NB4 (cell line): Measurements from ENCODE around the gene SHF.
"Not testable (repeated sequence)": the region's sequence is repeated elsewhere in the genome, so short reads cannot be mapped to it uniquely, and the experiment has no call there.

Experiments
- DNase-seq: peaks from one replicate; pipeline ENCODE4 v3.0.0; 2010; ENCODE audit warnings: low read depth
- H3K4me3 ChIP-seq: one replicate; pipeline ENCODE4 v1.5.1; 2011; ENCODE audit warnings: mild to moderate bottlenecking, low read depth, low read length, moderate library complexity
- MYC ChIP-seq: IDR thresholded peaks from 2 replicates; pipeline ENCODE4 v1.6.1; 2011; ENCODE audit warnings: low read depth, low read length
- POLR2A ChIP-seq: IDR thresholded peaks from 2 replicates; pipeline ENCODE4 v1.6.1; 2011; ENCODE audit warnings: mild to moderate bottlenecking; ENCODE audit not compliant: insufficient read length; ENCODE audit errors: extremely low read depth
- TF ChIP-seq, protein P1 (sequence below): IDR thresholded peaks from one replicate; pipeline ENCODE4 v1.5.1; 2012; ENCODE audit warnings: low read depth, low read length
- TF ChIP-seq, protein P2 (sequence below): IDR thresholded peaks from 2 replicates; pipeline ENCODE4 v1.6.1; 2011; ENCODE audit warnings: low read depth, low read length

Gene SHF, protein sequence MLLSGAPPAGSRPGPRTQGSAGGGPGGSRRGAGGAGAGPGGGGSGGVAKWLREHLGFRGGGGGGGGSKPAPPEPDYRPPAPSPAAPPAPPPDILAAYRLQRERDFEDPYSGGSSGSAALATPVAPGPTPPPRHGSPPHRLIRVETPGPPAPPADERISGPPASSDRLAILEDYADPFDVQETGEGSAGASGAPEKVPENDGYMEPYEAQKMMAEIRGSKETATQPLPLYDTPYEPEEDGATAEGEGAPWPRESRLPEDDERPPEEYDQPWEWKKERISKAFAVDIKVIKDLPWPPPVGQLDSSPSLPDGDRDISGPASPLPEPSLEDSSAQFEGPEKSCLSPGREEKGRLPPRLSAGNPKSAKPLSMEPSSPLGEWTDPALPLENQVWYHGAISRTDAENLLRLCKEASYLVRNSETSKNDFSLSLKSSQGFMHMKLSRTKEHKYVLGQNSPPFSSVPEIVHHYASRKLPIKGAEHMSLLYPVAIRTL

DNA sequence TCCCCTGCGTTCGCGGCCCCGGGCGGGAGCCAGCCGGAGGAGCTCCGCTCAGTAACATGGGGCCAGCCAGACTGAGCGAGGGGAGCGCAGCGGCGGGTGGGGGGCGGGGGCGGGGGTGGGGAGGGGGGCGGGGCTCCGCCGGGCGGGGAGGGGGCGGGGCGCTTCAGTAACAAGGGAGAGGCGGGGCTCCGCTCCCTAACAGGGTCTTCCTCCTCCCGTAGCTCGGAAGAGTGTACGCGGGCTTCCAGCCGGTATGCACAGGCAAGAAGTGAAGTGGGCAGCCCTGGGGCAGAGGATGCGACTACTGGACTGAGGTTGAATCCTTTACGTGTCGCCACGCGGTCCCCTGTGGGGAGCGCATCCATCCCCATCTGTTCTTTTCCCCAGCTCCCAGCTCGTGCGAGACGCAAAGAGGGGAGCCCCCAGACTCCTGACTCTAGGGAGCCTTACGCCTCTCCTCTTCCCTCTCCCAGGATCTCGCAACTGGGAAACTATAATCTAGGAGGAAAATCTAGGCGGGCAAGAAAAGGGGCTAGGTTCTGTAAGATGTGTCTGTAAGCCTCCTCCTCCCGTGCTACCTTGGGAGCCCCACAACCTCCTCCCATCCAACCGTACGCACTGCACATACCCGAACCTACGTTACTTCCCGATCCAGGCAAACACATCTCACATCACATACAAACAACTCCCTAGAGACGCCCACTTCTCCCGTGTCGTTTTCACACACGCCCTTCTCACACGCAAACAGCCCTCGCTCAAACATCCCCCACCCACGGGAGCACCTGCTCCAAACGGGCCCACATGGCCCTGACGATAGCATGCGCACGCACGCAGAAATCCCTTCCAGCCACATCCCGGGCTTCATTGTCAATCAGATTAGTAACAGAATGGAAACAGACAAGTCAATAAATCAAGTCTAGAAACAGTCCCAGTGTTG is at the start of gene SHF:
Gene SHF, minus strand, starts transcription at position 73 of the 937 bp plus-strand sequence. Its CDS starts 15 bp downstream, at position 58.
- DNase-seq = peak; percentile 49
- peak within 1 kb of the TSS; percentile 32 for H3K4me3 ChIP-seq
- TF ChIP-seq, protein P1, sequence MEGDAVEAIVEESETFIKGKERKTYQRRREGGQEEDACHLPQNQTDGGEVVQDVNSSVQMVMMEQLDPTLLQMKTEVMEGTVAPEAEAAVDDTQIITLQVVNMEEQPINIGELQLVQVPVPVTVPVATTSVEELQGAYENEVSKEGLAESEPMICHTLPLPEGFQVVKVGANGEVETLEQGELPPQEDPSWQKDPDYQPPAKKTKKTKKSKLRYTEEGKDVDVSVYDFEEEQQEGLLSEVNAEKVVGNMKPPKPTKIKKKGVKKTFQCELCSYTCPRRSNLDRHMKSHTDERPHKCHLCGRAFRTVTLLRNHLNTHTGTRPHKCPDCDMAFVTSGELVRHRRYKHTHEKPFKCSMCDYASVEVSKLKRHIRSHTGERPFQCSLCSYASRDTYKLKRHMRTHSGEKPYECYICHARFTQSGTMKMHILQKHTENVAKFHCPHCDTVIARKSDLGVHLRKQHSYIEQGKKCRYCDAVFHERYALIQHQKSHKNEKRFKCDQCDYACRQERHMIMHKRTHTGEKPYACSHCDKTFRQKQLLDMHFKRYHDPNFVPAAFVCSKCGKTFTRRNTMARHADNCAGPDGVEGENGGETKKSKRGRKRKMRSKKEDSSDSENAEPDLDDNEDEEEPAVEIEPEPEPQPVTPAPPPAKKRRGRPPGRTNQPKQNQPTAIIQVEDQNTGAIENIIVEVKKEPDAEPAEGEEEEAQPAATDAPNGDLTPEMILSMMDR = no peak
- TF ChIP-seq, protein P2, sequence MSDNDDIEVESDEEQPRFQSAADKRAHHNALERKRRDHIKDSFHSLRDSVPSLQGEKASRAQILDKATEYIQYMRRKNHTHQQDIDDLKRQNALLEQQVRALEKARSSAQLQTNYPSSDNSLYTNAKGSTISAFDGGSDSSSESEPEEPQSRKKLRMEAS = no peak
- TF ChIP-seq MYC (no peak), POLR2A (no peak)

DNA sequence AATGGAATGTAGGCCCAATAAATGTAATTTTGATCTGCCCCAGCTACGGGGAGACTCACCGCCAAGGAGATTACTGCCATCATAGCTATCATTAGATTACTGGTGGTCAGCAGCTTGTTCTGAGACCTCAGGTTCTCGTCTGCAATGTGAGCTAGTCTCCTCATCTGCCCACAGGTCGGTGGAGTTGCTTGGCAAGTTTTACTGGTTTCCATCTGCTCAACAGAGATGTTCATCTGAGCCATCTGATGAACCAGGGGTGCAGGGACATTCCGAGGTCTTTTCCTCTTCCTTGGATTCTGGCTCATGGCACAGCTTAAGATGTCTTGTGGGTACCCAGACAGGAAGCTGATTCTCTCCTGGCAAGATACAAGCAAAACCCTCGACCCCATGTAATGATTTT is 49.0 kb upstream of the SHF start:
- H3K4me3 ChIP-seq, DNase-seq: not testable (repeated sequence)

DNA sequence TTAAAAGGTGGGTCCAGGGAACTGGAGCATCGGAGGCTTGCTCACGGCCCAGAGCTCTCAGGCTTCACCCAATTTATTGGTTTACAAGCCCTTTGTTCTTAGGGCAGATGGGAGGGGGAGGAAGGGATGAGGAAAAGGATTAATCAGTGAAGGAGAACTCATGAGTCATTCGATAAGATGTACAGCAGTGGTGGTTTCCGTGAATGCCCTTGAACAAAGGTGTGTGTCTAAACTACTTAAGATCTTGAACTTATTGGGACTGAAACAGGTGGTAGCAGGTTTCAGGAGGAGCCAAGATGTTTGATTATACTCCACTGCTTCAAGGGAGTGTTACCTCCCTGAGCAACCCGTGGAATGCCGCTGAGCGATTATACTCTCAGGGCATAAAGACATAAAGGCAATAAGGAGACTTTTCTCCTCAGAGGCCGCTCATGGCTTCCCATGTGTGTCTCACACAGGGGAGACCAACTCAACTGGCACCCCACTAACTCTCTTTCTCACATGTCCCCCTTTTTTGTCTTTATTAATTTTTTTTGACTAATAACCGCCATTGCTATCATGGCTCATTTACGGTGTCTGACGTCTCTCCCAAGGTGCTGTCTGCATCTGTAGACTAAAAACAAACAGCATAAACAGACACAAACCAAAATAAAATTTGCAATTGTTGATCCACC is 46.9 kb upstream of the SHF start:
- TF ChIP-seq MYC (no peak), POLR2A (no peak)
- TF ChIP-seq, protein P2 = no peak
- TF ChIP-seq, protein P1 = no peak
- no peak for DNase-seq
- H3K4me3 ChIP-seq = no peak overlapping the region

DNA sequence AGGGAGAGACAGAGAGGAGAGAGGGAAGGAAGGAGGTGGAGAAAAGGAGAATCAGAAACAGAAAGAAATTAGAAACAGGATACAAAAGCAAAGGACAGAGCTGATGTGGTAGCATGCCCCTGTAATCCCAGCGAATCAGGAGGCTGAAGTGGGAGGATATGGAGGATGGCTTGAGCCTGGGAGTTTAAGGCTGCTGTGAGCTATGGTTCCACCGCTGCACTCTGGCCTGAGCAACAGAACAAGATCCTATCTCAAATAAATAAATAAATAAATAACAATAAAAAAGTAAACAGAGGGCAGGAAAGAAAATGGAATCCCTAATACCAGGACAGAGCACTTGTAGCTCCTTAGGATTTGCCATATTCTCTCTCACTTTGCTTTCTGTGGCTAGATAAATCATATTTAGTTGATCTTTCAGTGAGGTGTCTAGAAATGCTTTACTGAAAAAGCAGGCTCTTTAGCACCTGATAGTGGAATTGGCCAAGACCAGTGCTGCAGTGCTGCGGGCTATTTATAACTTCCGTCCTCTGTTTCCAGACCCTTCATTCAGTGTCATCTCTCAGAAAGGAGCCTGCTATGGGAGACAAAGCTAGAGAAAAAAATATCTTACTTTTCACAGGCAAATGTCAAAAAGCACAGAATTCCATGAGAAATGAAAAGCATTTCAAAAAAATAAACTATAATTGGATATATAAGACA is 44.2 kb upstream of the SHF start:
- DNase-seq = no peak
- H3K4me3 ChIP-seq = no peak overlapping the region
- TF ChIP-seq, protein P2 = no peak

DNA sequence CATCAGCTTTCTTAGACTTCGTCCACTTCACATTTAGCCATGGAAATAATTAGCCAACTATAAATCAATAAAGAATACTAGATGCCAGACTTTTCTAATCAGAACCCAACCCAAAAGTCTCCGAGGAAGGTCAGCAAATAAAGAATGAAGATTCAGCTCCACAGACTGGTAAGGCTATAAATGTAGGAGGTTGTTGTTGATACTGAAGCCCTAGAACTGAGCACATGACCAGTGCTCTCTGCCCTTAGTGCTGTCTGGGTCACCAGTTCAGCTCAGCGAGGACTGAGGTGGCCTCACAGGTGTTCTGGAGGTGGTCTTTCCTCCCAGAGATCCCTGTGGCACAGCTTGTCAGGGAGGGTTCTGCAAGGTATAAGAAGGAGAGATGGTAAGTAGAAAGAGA is 43.4 kb upstream of the SHF start:
- no peak overlapping the region for H3K4me3 ChIP-seq
- no peak for DNase-seq
- no peak for TF ChIP-seq MYC
- TF ChIP-seq, protein P2 = no peak
- TF ChIP-seq, protein P1 = no peak
- no peak for TF ChIP-seq POLR2A

DNA sequence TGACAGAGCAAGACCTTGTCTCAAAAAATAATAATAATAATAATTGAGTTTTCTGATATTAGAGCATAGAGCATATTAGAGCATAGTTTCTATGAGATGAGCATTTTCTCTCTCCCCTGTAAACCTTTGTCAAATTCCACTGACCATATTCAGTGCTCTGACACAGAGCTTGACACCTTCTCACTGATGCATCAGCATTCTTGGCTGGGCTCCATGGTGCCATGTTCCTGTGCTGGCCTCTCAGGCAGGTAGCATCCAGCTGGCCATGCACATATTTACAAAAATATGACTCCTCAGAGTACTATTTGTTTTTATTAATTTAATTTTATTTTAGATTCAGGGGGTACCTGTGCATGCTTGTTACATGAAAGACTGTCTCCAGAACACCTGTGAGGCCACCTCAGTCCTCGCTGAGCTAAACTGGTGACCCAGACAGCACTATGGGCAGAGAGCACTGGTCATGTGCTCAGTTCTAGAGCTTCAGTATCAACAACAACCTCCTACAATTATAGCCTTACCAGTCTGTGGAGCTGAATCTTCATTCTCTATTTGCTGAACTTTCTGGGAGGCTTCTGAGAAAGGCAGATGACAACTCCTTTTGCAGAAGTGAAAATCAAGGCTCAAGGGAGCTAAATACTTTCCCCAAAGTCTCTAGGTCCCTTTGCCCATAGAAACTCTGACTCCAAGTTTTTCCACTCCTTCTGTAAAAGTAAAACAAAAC is 42.6 kb upstream of the SHF start:
- TF ChIP-seq POLR2A = no peak
- TF ChIP-seq, protein P1 = no peak
- TF ChIP-seq, protein P2 = no peak
- H3K4me3 ChIP-seq = no peak overlapping the region
- DNase-seq = no peak
